Neural progenitor cell (in vitro differentiated cells): ENCODE results near the gene COG3. TPM values are rescaled to one million over a fixed set of nuclear protein-coding genes. Genes with fewer than 3 reads are reported as not detected.

Experiments used
- DNase-seq: peaks from one replicate; pipeline ENCODE4 v3.0.0-alpha.2; 2016; ENCODE audit warnings: low spot score
- H2AFZ ChIP-seq: fragments of 200-600 bp; sonication (generic); replicated peaks from 2 replicates; pipeline ENCODE4 v1.6.1; 2016; ENCODE audit warnings: antibody characterized with exemption
- H3F3A ChIP-seq: fragments of 200-600 bp; sonication (generic); 2 replicates; pipeline ENCODE4 v1.6.1; 2016; ENCODE audit warnings: antibody characterized with exemption, low read depth
- H3K27ac ChIP-seq: fragments of 200-600 bp; sonication (generic); 2 replicates; pipeline ENCODE4 v1.5.1; 2016; ENCODE audit warnings: mild to moderate bottlenecking
- H3K27me3 ChIP-seq: fragments of 200-600 bp; sonication (generic); 2 replicates; pipeline ENCODE4 v1.6.1; 2016; ENCODE audit warnings: mild to moderate bottlenecking, moderate library complexity
- H3K36me3 ChIP-seq: fragments of 200-600 bp; sonication (generic); 2 replicates; pipeline ENCODE4 v1.5.1; 2016
- H3K4me1 ChIP-seq: fragments of 200-600 bp; sonication (generic); 2 replicates; pipeline ENCODE4 v1.6.1; 2016; ENCODE audit warnings: mixed run types
- H3K4me2 ChIP-seq: fragments of 200-600 bp; sonication (generic); 2 replicates; pipeline ENCODE4 v1.6.1; 2016
- H3K4me3 ChIP-seq: fragments of 200-600 bp; sonication (generic); 2 replicates; pipeline ENCODE4 v1.5.1; 2016
- H3K79me2 ChIP-seq: fragments of 200-600 bp; sonication (generic); 2 replicates; pipeline ENCODE4 v1.6.1; 2016; ENCODE audit warnings: low read depth
- H3K9ac ChIP-seq: fragments of 200-600 bp; sonication (generic); 2 replicates; pipeline ENCODE4 v1.6.1; 2016
- H3K9me3 ChIP-seq: fragments of 200-600 bp; sonication (generic); 2 replicates; pipeline ENCODE4 v1.5.1; 2016; ENCODE audit warnings: low read depth
- H4K20me1 ChIP-seq: fragments of 200-600 bp; sonication (generic); 2 replicates; pipeline ENCODE4 v1.6.1; 2016; ENCODE audit warnings: low read depth
- H3K27ac Mint-ChIP-seq: 3 replicates; pipeline ENCODE4 v1.8.0; 2021; ENCODE audit warnings: mixed read lengths
- H3K27me3 Mint-ChIP-seq: 2 replicates; pipeline ENCODE4 v1.8.0; 2022; ENCODE audit warnings: low read depth, mild to moderate bottlenecking, inconsistent platforms, moderate library complexity, mixed read lengths; ENCODE audit not compliant: insufficient read depth
- H3K36me3 Mint-ChIP-seq: 3 replicates; pipeline ENCODE4 v1.8.0; 2021; ENCODE audit warnings: mixed read lengths
- H3K4me1 Mint-ChIP-seq: 3 replicates; pipeline ENCODE4 v1.8.0; 2021; ENCODE audit warnings: mixed read lengths
- H3K4me3 Mint-ChIP-seq: 3 replicates; pipeline ENCODE4 v1.8.0; 2021; ENCODE audit warnings: mild to moderate bottlenecking, moderate library complexity, mixed read lengths
- H3K9me3 Mint-ChIP-seq: 3 replicates; pipeline ENCODE4 v1.8.0; 2020; ENCODE audit warnings: mixed read lengths
- EZH2 ChIP-seq: fragments of 200-600 bp; sonication (generic); IDR thresholded peaks from 2 replicates; pipeline ENCODE4 v1.6.1; 2017; ENCODE audit warnings: antibody characterized with exemption, mild to moderate bottlenecking, moderate library complexity
- EZH2phosphoT487 ChIP-seq: fragments of 200-600 bp; sonication (generic); IDR thresholded peaks from 2 replicates; pipeline ENCODE4 v1.6.1; 2017; ENCODE audit warnings: antibody characterized with exemption
- total RNA-seq: library from RNA; depleted of rRNA; stranded (reverse); fragments of >200 nt; gene quantifications from 2 replicates; pipeline ENCODE4 v1.2.3, GENCODE V29; 2015; ENCODE audit warnings: low replicate concordance
- TF ChIP-seq, protein P1 (sequence below): fragments of 200-600 bp; sonication (generic); IDR thresholded peaks from 2 replicates; pipeline ENCODE4 v1.5.1; 2017; ENCODE audit warnings: antibody characterized with exemption, mild to moderate bottlenecking

The COG3 gene
- total RNA-seq, 1 donor from 2014 or later: 36.0 TPM

DNA sequence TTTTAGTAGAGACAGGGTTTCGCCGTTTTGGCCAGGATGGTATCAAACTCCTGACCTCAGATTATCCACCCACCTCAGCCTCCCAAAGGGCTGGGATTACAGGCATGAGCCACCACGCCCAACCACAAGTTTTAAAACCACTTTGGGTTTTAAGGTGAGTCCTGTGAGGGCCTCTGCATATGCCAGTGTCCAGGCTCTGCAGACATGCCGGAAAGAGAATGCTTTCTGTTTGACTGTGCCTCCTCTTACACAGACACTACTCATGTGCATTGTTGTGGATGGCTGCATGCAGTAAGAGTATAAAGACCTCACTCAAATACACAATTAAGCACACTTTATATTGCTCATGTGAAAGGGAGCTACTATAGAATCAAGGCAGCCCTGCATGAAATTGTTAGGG is 25.7 kb upstream of the COG3 start:
- DNase-seq: no peak
- Mint-ChIP-seq H3K4me3 (no peak overlapping the region), H3K9me3 (no peaks in the 10 kb centered on the region), H3K27ac (no peak overlapping the region), H3K27me3 (no peaks in the 10 kb centered on the region), H3K4me1 (peaks cover 8% of the 10 kb centered on the region), H3K36me3 (no peaks in the 10 kb centered on the region)
- Histone ChIP-seq H3K4me2 (no peak overlapping the region), H2AFZ (no peak overlapping the region), H3K9ac (no peak overlapping the region), H3K9me3 (no peaks in the 10 kb centered on the region), H3K27ac (no peak overlapping the region), H4K20me1 (no peaks in the 10 kb centered on the region), H3K4me3 (no peak overlapping the region), H3K36me3 (no peaks in the 10 kb centered on the region), H3F3A (no peaks in the 10 kb centered on the region), H3K79me2 (no peaks in the 10 kb centered on the region), H3K4me1 (no peaks in the 10 kb centered on the region), H3K27me3 (no peaks in the 10 kb centered on the region)
- TF ChIP-seq EZH2phosphoT487: no peak
- no peak for TF ChIP-seq EZH2
- TF ChIP-seq, protein P1, sequence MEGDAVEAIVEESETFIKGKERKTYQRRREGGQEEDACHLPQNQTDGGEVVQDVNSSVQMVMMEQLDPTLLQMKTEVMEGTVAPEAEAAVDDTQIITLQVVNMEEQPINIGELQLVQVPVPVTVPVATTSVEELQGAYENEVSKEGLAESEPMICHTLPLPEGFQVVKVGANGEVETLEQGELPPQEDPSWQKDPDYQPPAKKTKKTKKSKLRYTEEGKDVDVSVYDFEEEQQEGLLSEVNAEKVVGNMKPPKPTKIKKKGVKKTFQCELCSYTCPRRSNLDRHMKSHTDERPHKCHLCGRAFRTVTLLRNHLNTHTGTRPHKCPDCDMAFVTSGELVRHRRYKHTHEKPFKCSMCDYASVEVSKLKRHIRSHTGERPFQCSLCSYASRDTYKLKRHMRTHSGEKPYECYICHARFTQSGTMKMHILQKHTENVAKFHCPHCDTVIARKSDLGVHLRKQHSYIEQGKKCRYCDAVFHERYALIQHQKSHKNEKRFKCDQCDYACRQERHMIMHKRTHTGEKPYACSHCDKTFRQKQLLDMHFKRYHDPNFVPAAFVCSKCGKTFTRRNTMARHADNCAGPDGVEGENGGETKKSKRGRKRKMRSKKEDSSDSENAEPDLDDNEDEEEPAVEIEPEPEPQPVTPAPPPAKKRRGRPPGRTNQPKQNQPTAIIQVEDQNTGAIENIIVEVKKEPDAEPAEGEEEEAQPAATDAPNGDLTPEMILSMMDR: no peak

DNA sequence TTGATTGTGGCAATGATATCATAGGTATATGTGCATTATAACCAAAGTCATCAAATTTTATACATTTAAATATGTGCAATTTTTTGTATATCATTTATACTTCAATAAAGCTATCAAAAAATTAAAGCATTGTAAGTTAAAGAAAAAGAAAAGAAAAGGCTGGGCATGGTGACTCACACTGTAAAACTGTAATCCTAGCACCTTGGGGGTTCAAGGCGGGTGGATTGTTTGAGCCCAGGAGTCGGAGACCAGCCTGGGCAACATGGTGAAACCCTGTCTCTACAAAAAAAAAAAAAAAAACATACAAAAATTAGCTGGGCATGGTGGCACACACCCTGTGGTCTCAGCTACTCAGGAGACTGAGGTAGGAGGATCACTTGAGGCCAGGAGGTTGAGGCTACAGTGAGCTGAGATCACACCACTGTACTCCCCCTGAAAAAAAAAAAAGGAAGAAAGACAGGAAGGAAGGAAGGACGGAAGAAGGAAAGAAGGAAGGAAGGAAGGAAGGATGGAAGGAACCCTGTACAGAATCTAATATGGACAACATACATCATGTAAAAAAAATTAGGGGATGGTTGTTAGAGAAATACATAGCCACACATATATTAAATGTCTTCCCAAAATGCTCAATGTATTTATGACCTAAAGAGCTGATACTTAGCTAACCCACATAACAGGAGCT is 24.8 kb upstream of the COG3 start:
- Mint-ChIP-seq H3K4me3 (no peak overlapping the region), H3K27me3 (no peaks in the 10 kb centered on the region), H3K27ac (no peak overlapping the region), H3K36me3 (no peaks in the 10 kb centered on the region), H3K4me1 (peaks cover 8% of the 10 kb centered on the region), H3K9me3 (no peaks in the 10 kb centered on the region)
- no peaks in the 10 kb centered on the region for H3K27me3 ChIP-seq
- no peak overlapping the region for H2AFZ ChIP-seq
- H3K9ac ChIP-seq: no peak overlapping the region
- no peak overlapping the region for H3K27ac ChIP-seq
- H3K4me3 ChIP-seq: no peak overlapping the region
- no peaks in the 10 kb centered on the region for H3K36me3 ChIP-seq
- H3K4me2 ChIP-seq: no peak overlapping the region
- DNase-seq: no peak
- no peaks in the 10 kb centered on the region for H3K4me1 ChIP-seq
- no peaks in the 10 kb centered on the region for H3F3A ChIP-seq
- TF ChIP-seq EZH2: no peak
- TF ChIP-seq, protein P1: no peak
- TF ChIP-seq EZH2phosphoT487: no peak
- no peaks in the 10 kb centered on the region for H3K79me2 ChIP-seq
- no peaks in the 10 kb centered on the region for H3K9me3 ChIP-seq
- H4K20me1 ChIP-seq: no peaks in the 10 kb centered on the region

DNA sequence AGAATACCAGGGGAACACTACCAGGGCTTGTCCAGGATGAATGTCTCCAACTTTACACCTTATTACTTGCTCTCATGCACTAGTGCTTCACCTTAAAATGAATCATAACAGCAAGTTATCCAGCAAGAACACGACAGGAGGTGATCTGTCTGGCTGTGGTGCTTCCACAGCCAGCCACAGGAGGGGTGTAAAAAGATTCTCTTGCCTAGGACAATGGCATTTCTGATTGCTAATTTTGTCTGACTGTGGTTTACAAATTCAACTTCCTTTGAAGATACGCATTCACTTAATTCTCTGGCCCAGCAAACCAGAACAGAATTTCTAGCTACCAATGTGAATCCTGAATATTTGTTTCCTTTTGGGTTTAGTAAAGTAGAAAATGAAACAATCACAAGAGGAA is 23.1 kb upstream of the COG3 start:
- H3K36me3 Mint-ChIP-seq: no peaks in the 10 kb centered on the region
- no peak for TF ChIP-seq EZH2
- TF ChIP-seq EZH2phosphoT487: no peak
- TF ChIP-seq, protein P1: no peak
- Histone ChIP-seq H4K20me1 (no peaks in the 10 kb centered on the region), H3K9me3 (no peaks in the 10 kb centered on the region), H3K4me1 (no peaks in the 10 kb centered on the region), H3K9ac (no peak overlapping the region), H3K4me3 (no peak overlapping the region), H3F3A (no peaks in the 10 kb centered on the region), H3K27ac (no peak overlapping the region), H3K4me2 (no peak overlapping the region), H2AFZ (no peak overlapping the region), H3K27me3 (no peaks in the 10 kb centered on the region), H3K36me3 (no peaks in the 10 kb centered on the region), H3K79me2 (no peaks in the 10 kb centered on the region)
- H3K4me3 Mint-ChIP-seq: no peak overlapping the region
- H3K27me3 Mint-ChIP-seq: no peaks in the 10 kb centered on the region
- peaks cover 8% of the 10 kb centered on the region for H3K4me1 Mint-ChIP-seq
- DNase-seq: no peak
- H3K9me3 Mint-ChIP-seq: no peaks in the 10 kb centered on the region
- no peak overlapping the region for H3K27ac Mint-ChIP-seq
